GM13976 (cell line): ENCODE measurements around the gene PLXNB3.

Experiments used
- DNase-seq: peaks from one replicate; pipeline ENCODE4 v3.0.0; 2012; ENCODE audit warnings: low spot score
- CTCF ChIP-seq: IDR thresholded peaks from 2 replicates; pipeline ENCODE4 v1.5.1; 2012; ENCODE audit warnings: borderline replicate concordance, mild to moderate bottlenecking; ENCODE audit not compliant: insufficient read depth; ENCODE audit errors: extremely low read depth, missing control alignments, control extremely low read depth
- in situ Hi-C: fragments of 300-500 bp; cut with MboI; formaldehyde crosslinking; loops from one replicate; pipeline ENCODE4 v1.12.0; 2022; ENCODE audit warnings: low sequenced_read_pairs, mixed read lengths, inconsistent platforms; ENCODE audit not compliant: unreplicated experiment

Gene PLXNB3

GRCh38 chrX:153778684-153779101, 14.6 kb downstream of the PLXNB3 start:
- in situ Hi-C loops, result no loop called here
- no peak for TF ChIP-seq CTCF
- no peak for DNase-seq

GRCh38 chrX:153779891-153780677, 16.0 kb downstream of the PLXNB3 start:
- no peak for DNase-seq
- in situ Hi-C loops, result no loop called here
- TF ChIP-seq CTCF, result no peak

GRCh38 chrX:153780678-153781427, 16.8 kb downstream of the PLXNB3 start, which contains the start of gene SRPK3:
TSS of gene SRPK3 (plus strand) at chrX:153781041. CDS start at chrX:153781087, 46 bp downstream.
- in situ Hi-C loops, result no loop called here
- TF ChIP-seq CTCF, result no peak
- no peak for DNase-seq

GRCh38 chrX:153781428-153782047, 17.5 kb downstream of the PLXNB3 start:
- DNase-seq, result no peak
- in situ Hi-C loops, result no loop called here
- TF ChIP-seq CTCF, result no peak

GRCh38 chrX:153782313-153782712, 18.3 kb downstream of the PLXNB3 start:
- no peak for TF ChIP-seq CTCF
- DNase-seq, result no peak
- in situ Hi-C loops, result no loop called here

- in situ Hi-C loops, result no loop called here
- DNase-seq, result no peak
- no peak for TF ChIP-seq CTCF
These were observed 18.8 kb downstream of the PLXNB3 start for GRCh38 chrX:153782871-153783270.
